Prostate gland (tissue), 2 donors: ENCODE measurements around the gene MYOCD.

Source experiments
- POLR2A ChIP-seq: fragments of 450-650 bp; IDR thresholded peaks from one replicate; pipeline ENCODE4 v1.6.1; 2016; ENCODE audit warnings: antibody characterized with exemption, mild to moderate bottlenecking
- TF ChIP-seq, protein P1 (sequence below), 4 experiments: fragments of 200-600 bp in 2 of 4; fragments of 450-650 bp in 2 of 4; sonication (generic) in 2 of 4; IDR thresholded peaks; 1 replicate in 3 of 4; 2 replicates in 1 of 4; pipeline ENCODE4 v1.5.1; 2016 to 2019; ENCODE audit warnings: antibody characterized with exemption in 4 of 4, mild to moderate bottlenecking in 2 of 4, moderate library complexity in 2 of 4

DNA sequence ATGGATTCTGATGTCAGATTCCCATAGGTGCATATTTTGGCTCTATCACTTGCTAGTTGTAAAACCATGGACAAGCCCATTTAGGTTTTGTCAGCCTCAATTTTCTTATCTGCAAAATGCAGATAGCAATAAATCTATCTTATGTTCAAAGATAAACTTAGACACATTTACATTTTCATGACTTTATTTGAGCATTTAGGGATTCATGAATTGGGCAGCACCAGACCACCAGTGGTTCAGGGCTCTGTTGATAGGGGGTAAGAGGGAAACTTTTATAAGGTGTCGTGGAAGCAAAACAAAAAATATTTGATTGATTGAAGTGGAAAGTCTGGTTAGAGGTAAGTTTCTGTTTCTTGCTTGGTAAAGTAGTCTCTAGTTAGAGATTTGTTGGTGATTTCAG, 140.9 kb downstream of the MYOCD start:
- no peak for TF ChIP-seq POLR2A
- TF ChIP-seq, protein P1, sequence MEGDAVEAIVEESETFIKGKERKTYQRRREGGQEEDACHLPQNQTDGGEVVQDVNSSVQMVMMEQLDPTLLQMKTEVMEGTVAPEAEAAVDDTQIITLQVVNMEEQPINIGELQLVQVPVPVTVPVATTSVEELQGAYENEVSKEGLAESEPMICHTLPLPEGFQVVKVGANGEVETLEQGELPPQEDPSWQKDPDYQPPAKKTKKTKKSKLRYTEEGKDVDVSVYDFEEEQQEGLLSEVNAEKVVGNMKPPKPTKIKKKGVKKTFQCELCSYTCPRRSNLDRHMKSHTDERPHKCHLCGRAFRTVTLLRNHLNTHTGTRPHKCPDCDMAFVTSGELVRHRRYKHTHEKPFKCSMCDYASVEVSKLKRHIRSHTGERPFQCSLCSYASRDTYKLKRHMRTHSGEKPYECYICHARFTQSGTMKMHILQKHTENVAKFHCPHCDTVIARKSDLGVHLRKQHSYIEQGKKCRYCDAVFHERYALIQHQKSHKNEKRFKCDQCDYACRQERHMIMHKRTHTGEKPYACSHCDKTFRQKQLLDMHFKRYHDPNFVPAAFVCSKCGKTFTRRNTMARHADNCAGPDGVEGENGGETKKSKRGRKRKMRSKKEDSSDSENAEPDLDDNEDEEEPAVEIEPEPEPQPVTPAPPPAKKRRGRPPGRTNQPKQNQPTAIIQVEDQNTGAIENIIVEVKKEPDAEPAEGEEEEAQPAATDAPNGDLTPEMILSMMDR (IDR thresholded peaks at IDR 0.05) = no peak
